ENCODE measurements around the gene ENAH.

GRCh38 chr1:225608014-225608796, 44.7 kb downstream of the ENAH start:
- TF ChIP-seq CTCF (IDR thresholded peaks at IDR 0.05; ENCODE audit: insufficient read depth, low read depth, low read length) (no peak), EZH2 (IDR thresholded peaks at IDR 0.05; ENCODE audit: insufficient read depth, low read length) (no peak)
